ENCODE data around the gene CHI3L2.

- no peak for TF ChIP-seq CTCF (IDR thresholded peaks at IDR 0.05)
- no peak for TF ChIP-seq POLR2A (IDR thresholded peaks at IDR 0.05)
- TF ChIP-seq POLR2AphosphoS5 (IDR thresholded peaks at IDR 0.05; ENCODE audit: insufficient read depth in 1 of 2, low read depth in 1 of 2) = peak in 1 of 2 donors; percentile 21
Observed at GRCh38 chr1:111227851-111228747, 586 bp downstream of the CHI3L2 start.
